Measurements from ENCODE around the gene SAMD4A.

DNA sequence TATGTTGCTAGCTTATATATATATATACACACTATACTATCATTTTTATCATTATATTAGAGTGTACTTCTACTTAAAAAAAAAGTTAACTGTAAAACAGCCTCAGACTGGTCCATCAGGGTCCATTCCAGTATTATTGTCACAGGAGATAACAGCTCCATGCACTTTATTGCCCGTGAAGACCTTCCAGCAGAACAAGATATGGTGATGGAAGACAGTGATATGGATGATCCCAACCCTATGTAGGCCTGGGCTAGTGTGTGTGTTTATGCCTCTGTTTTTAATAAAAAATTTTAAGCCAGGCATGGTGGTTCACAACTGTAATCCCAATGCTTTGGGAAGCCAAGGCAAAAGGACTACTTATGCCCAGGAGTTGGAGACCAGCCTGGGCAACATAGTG, 249.5 kb downstream of the SAMD4A start:
- TF ChIP-seq POLR2A (IDR thresholded peaks at IDR 0.05) = no peak
- TF ChIP-seq, protein P1, sequence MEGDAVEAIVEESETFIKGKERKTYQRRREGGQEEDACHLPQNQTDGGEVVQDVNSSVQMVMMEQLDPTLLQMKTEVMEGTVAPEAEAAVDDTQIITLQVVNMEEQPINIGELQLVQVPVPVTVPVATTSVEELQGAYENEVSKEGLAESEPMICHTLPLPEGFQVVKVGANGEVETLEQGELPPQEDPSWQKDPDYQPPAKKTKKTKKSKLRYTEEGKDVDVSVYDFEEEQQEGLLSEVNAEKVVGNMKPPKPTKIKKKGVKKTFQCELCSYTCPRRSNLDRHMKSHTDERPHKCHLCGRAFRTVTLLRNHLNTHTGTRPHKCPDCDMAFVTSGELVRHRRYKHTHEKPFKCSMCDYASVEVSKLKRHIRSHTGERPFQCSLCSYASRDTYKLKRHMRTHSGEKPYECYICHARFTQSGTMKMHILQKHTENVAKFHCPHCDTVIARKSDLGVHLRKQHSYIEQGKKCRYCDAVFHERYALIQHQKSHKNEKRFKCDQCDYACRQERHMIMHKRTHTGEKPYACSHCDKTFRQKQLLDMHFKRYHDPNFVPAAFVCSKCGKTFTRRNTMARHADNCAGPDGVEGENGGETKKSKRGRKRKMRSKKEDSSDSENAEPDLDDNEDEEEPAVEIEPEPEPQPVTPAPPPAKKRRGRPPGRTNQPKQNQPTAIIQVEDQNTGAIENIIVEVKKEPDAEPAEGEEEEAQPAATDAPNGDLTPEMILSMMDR (IDR thresholded peaks at IDR 0.05) = no peak
